K562 (cell line): Measurements from ENCODE around the gene BSCL2. TPM values are rescaled to one million over a fixed set of nuclear protein-coding genes. Genes with fewer than 3 reads are reported as not detected.

Experiments
- CAMTA2 ChIP-seq: fragments of 250-450 bp; sonication (Bioruptor Pico); conservative IDR thresholded peaks from 2 replicates; pipeline ENCODE4 v1.5.1; 2022
- CBFA2T2 ChIP-seq: fragments of 450-650 bp; conservative IDR thresholded peaks from 2 replicates; pipeline ENCODE4 v1.6.1; 2017; ENCODE audit warnings: mild to moderate bottlenecking
- CBFA2T3 ChIP-seq: fragments of 450-650 bp; IDR thresholded peaks from 2 replicates; pipeline ENCODE4 v1.6.1; 2017
- DIDO1 ChIP-seq: fragments of 450-650 bp; IDR thresholded peaks from 2 replicates; pipeline ENCODE4 v1.6.1; 2016; ENCODE audit warnings: low read depth, missing biosample characterization, missing genetic modification characterization
- ERF ChIP-seq: fragments of 450-650 bp; formaldehyde crosslinking; IDR thresholded peaks from 2 replicates; pipeline ENCODE4 v1.4.0; 2020; ENCODE audit warnings: mild to moderate bottlenecking, mixed read lengths
- EZH2 ChIP-seq: IDR thresholded peaks from 2 replicates; pipeline ENCODE4 v1.6.1; 2012; ENCODE audit warnings: low read depth, mild to moderate bottlenecking, inconsistent platforms, low read length, borderline replicate concordance
- FOSL1 ChIP-seq: fragments of 200-800 bp; sonication (Bioruptor generic); conservative IDR thresholded peaks from 2 replicates; pipeline ENCODE4 v1.6.1; 2016; ENCODE audit warnings: missing genetic modification characterization, missing compliant biosample characterization
- GABPB1 ChIP-seq: sonication (generic); formaldehyde crosslinking; IDR thresholded peaks from 2 replicates; pipeline ENCODE4 v1.8.0; 2022; ENCODE audit warnings: mild to moderate bottlenecking, missing genetic modification reagents
- MEF2D ChIP-seq: conservative IDR thresholded peaks from 2 replicates; pipeline ENCODE4 v1.6.1; 2016; ENCODE audit warnings: low read depth, missing genetic modification characterization, missing compliant biosample characterization
- MTA1 ChIP-seq: fragments of 450-650 bp; IDR thresholded peaks from 2 replicates; pipeline ENCODE4 v1.6.1; 2017; ENCODE audit warnings: borderline replicate concordance
- NFATC3 ChIP-seq: fragments of 450-650 bp; IDR thresholded peaks from 2 replicates; pipeline ENCODE4 v1.6.1; 2017; ENCODE audit warnings: mild to moderate bottlenecking
- NR2C1 ChIP-seq, 2 experiments: fragments of 450-650 bp; IDR thresholded peaks; 2 replicates each; pipeline ENCODE4 v1.6.1; 2017; ENCODE audit warnings: mild to moderate bottlenecking in 2 of 2, antibody characterized with exemption in 1 of 2, inconsistent platforms in 1 of 2, missing compliant biosample characterization in 1 of 2, missing genetic modification characterization in 1 of 2
- RBM22 ChIP-seq: fragments of 200-400 bp; formaldehyde crosslinking; IDR thresholded peaks from 2 replicates; pipeline ENCODE4 v1.6.1; 2018; ENCODE audit warnings: low read length, low read depth; ENCODE audit not compliant: poor library complexity, severe bottlenecking
- RFX7 ChIP-seq: fragments of 250-450 bp; sonication (Bioruptor Pico); IDR thresholded peaks from 2 replicates; pipeline ENCODE4 v1.5.1; 2021; ENCODE audit warnings: mild to moderate bottlenecking
- SREBF1 ChIP-seq: fragments of 150-350 bp; IDR thresholded peaks from 2 replicates; pipeline ENCODE4 v1.6.1; 2014; ENCODE audit warnings: antibody characterized with exemption, low read depth, low read length, borderline replicate concordance
- TAF15 ChIP-seq: fragments of 200-400 bp; formaldehyde crosslinking; IDR thresholded peaks from 2 replicates; pipeline ENCODE4 v1.6.1; 2017; ENCODE audit warnings: mild to moderate bottlenecking, low read depth, low read length, moderate library complexity
- TARDBP ChIP-seq: fragments of 450-650 bp; IDR thresholded peaks from 2 replicates; pipeline ENCODE4 v1.6.1; 2016
- TEAD1 ChIP-seq, 2 experiments: fragments of 450-650 bp in 1 of 2; sonication (generic) in 1 of 2; formaldehyde crosslinking; IDR thresholded peaks; 2 replicates each; pipeline versions ENCODE4 v1.4.0 to v1.8.0; 2020 to 2022; ENCODE audit warnings: mild to moderate bottlenecking in 2 of 2, missing genetic modification reagents in 1 of 2
- TGIF2 ChIP-seq: sonication (generic); formaldehyde crosslinking; IDR thresholded peaks from 2 replicates; pipeline ENCODE4 v1.8.1; 2022; ENCODE audit warnings: mild to moderate bottlenecking, missing genetic modification reagents, moderate library complexity
- ZKSCAN1 ChIP-seq: fragments of 150-350 bp; IDR thresholded peaks from 2 replicates; pipeline ENCODE4 v1.6.1; 2016; ENCODE audit warnings: low read depth, low read length
- polyA plus RNA-seq, 8 experiments: library from polyadenylated mRNA; depleted of rRNA in 4 of 8; stranded (reverse) in 5 of 8; unstranded in 3 of 8; fragments of >200 nt; fragmentation: Nextera tagmentation in 2 of 8; fragmentation: Illumina TruSeq in 1 of 8; extraction: Ambion mirVana in 2 of 8; extraction: Trizol in 1 of 8; gene quantifications; 2 replicates each; pipeline versions ENCODE4 v1.2.1 to v1.2.3, GENCODE V29; 2011 to 2014; ENCODE audit warnings: inconsistent platforms in 1 of 8, missing spikeins in 1 of 8
- total RNA-seq, 7 experiments: library from RNA; depleted of rRNA in 6 of 7; stranded (reverse); fragments of >200 nt in 6 of 7; fragmentation: Illumina TruSeq in 2 of 7; extraction: Trizol in 2 of 7; gene quantifications; 2 replicates each; pipeline versions ENCODE4 v1.2.1 to v1.2.3, GENCODE V29; 2011 to 2021; ENCODE audit warnings: low replicate concordance in 1 of 7
- TF ChIP-seq, protein P1 (sequence below): fragments of 200-800 bp; sonication (Bioruptor generic); IDR thresholded peaks from 2 replicates; pipeline ENCODE4 v1.6.1; 2017; ENCODE audit warnings: missing genetic modification characterization, missing compliant biosample characterization
- TF ChIP-seq, protein P2 (sequence below): fragments of 450-650 bp; formaldehyde crosslinking; IDR thresholded peaks from 2 replicates; pipeline ENCODE4 v1.4.0; 2022; ENCODE audit warnings: missing genetic modification characterization
- TF ChIP-seq, protein P3 (sequence below), 2 experiments: fragments of 200-800 bp in 1 of 2; sonication (Bioruptor generic) in 1 of 2; sonication (generic) in 1 of 2; formaldehyde crosslinking in 1 of 2; IDR thresholded peaks in 1 of 2; conservative IDR thresholded peaks in 1 of 2; 2 replicates each; pipeline versions ENCODE4 v1.5.0 to v1.6.1; 2016 to 2020; ENCODE audit warnings: missing compliant biosample characterization in 1 of 2, missing genetic modification characterization in 1 of 2, missing genetic modification reagents in 1 of 2

Gene BSCL2
- total and polyA plus RNA-seq, 9 of the 15 experiments (the other 6 are each of a cell fraction or from before 2014, with no cell fraction given) = 18.9 to 51.7 (median 35.2) TPM

DNA sequence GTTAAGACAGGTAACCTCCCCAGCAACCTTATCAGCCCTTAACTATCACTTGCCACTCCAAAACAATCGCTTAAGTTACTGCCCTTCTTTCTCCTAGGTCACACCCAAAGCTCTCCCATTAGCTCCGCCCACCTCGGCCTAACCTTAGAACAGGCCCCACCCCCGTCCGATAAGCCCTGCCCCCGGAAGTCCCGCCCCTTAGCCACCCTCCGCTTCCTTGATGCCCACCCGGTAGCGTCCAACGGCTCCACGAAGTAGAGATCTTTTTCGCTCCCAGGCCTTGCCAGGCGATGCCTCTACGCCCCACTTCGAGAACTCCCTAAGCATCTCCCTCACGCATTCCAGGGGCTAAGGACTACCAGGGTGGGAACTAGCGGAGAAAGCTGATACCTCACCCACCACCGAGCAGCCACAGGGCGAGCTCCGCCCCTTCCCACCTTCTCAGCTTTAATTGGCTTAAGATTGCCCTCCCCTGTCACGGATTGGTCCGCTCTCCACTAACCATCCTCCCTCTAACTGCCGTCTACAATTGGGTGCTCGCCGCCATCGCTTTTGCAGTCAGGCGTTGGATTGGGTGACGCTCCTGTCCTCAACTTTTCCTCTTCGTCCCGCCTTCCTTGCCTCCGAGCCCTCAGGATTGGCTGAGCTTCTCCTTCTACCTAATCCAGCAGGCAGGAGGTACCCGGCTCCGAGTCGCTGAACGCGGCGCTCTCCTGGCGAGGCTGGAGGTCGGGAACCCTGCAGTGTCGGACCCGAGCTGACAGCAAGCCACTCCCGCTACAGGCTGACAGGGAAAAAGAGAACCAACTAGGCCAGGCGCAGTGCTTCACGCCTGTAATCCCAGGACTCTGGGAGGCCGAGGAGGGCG is 46.7 kb upstream of the BSCL2 start, which contains the start of gene ZBTB3 (continued):
- TF ChIP-seq EZH2 = no peak
- TF ChIP-seq RFX7 (CRISPR knock-in tag) = no peak
- TF ChIP-seq GABPB1 (CRISPR knock-in tag) = peak; percentile 97
- TF ChIP-seq NFATC3 = no peak
- TF ChIP-seq, protein P1, sequence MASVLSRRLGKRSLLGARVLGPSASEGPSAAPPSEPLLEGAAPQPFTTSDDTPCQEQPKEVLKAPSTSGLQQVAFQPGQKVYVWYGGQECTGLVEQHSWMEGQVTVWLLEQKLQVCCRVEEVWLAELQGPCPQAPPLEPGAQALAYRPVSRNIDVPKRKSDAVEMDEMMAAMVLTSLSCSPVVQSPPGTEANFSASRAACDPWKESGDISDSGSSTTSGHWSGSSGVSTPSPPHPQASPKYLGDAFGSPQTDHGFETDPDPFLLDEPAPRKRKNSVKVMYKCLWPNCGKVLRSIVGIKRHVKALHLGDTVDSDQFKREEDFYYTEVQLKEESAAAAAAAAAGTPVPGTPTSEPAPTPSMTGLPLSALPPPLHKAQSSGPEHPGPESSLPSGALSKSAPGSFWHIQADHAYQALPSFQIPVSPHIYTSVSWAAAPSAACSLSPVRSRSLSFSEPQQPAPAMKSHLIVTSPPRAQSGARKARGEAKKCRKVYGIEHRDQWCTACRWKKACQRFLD = no peak
- no peak for TF ChIP-seq SREBF1
- no peak for TF ChIP-seq ZKSCAN1
- TF ChIP-seq ERF (CRISPR knock-in tag) = 0 out of 2 replicates have a peak, but pooled peaks have one; percentile 41
- no peak for TF ChIP-seq MEF2D (tag)
- TF ChIP-seq TGIF2 = no peak
- TF ChIP-seq TAF15 = no peak
- peak in 1 of 2 experiments; percentile 91; a peak in 2 of 4 replicates for TF ChIP-seq TEAD1 (CRISPR knock-in tag; IDR thresholded peaks at IDR 0.05)
- TF ChIP-seq CBFA2T2 = no peak
- TF ChIP-seq, protein P2, sequence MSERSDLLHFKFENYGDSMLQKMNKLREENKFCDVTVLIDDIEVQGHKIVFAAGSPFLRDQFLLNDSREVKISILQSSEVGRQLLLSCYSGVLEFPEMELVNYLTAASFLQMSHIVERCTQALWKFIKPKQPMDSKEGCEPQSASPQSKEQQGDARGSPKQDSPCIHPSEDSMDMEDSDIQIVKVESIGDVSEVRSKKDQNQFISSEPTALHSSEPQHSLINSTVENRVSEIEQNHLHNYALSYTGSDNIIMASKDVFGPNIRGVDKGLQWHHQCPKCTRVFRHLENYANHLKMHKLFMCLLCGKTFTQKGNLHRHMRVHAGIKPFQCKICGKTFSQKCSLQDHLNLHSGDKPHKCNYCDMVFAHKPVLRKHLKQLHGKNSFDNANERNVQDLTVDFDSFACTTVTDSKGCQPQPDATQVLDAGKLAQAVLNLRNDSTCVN (CRISPR knock-in tag) = no peak
- TF ChIP-seq TARDBP = no peak
- no peak for TF ChIP-seq CAMTA2 (CRISPR knock-in tag)
- TF ChIP-seq MTA1 = no peak
- peak; percentile 31; the same call in 1 of the 2 replicates for TF ChIP-seq NR2C1 (IDR thresholded peaks at IDR 0.05)
- TF ChIP-seq NR2C1 (tag; IDR thresholded peaks at IDR 0.05) = no peak
- TF ChIP-seq RBM22 = no peak
- TF ChIP-seq, protein P3, sequence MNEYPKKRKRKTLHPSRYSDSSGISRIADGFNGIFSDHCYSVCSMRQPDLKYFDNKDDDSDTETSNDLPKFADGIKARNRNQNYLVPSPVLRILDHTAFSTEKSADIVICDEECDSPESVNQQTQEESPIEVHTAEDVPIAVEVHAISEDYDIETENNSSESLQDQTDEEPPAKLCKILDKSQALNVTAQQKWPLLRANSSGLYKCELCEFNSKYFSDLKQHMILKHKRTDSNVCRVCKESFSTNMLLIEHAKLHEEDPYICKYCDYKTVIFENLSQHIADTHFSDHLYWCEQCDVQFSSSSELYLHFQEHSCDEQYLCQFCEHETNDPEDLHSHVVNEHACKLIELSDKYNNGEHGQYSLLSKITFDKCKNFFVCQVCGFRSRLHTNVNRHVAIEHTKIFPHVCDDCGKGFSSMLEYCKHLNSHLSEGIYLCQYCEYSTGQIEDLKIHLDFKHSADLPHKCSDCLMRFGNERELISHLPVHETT (CRISPR knock-in tag; conservative IDR thresholded peaks at IDR 0.05 in 1 of 2, IDR thresholded peaks at IDR 0.05 in 1 of 2) = no peak
- peak; percentile 81; the same call in 1 of the 2 replicates for TF ChIP-seq DIDO1
- TF ChIP-seq FOSL1 (tag) = no peak
- TF ChIP-seq CBFA2T3 = no peak
